ENCODE data around the gene ADAMTS17. TPM values are rescaled to one million over a fixed set of nuclear protein-coding genes. Genes with fewer than 3 reads are reported as not detected.
A peak's percentile ranks its signal among the peaks of the same experiment; 100 is the strongest.

ADAMTS17 gene
- total and polyA plus RNA-seq, 11 donors, result 0.30 to 2.4 (median 1.2) TPM

DNA sequence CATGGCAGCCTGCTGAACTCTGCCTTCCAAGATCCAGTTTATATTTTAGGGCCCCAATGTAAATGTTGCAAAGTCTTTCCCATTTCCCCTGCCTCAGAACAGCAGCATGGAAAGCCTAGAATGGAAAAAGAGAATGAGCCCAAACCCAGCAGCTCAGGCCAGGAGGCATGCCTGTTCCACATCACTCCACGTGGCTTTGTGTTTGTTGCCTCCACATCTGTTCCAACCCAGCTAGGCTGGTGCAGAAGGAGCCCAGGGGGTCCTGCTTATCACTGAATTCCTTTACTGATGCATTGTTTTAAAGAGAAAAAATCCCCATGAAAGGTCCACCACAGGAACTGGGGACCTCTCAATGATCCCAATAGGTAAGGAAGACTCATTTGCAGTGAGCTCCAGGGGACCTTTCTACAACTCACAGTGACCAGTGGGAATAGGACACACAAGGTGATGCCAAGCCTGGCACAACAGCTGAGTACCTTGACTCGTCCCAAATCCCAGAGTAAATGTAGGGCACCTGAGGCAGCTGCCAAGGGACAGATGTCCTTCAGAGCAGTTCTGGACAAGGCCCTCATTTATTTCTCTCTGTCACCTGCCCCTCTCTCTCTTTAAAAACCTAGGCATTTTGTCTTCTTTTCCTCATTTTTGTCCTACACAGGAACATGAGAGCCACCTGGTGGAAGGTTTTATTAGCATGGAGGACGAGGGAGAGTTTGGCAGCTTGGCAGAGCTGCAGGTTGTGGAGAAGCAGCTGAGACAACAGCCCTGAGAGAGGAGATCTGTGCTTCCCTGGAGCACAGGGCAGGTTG, 41.7 kb upstream of the ADAMTS17 start:
- Histone ChIP-seq H3K36me3 (no peaks in the 10 kb centered on the region), H3K27me3 (peaks cover 0 to 4% (median 0%) of the 10 kb centered on the region in 9 donors), H3K4me3 (no peak overlapping the region), H3K4me1 (no peaks in the 10 kb centered on the region), H3K9me3 (peaks cover 0 to 50% (median 19%) of the 10 kb centered on the region in 12 donors), H3K27ac (no peak overlapping the region)
- DNase-seq (no peak), ATAC-seq (no peak)
- intact Hi-C loops (cut with DNase I), result no loop called here
- TF ChIP-seq POLR2A (IDR thresholded peaks at IDR 0.05) (no peak), CTCF (IDR thresholded peaks at IDR 0.05) (peak in 11 of 12 donors; percentile 25 to 48 (median 31))
- 15 to 22% (median 18%) methylated on average over 3 of the region's 3 CpGs for WGBS, 4 donors

DNA sequence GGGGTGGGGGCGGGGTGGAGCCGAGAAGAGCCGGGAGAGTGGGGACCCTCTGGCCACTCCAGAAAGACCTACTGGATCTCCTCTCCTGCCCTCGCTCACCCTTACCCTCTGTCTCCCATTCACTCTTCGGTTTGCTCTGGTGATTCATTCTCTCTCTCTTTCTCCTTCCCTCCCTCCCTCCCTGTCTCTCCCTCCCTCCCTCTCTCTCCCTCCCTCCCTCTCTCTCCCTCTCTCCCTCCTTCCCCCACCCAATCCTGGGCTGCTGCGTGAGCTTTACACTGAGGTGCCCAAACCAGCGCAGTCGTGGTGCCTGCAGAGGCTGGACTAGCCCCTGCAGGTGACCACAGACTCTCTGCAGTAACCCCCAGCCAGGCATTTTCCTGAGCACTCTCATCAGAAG, 32.2 kb upstream of the ADAMTS17 start:
- TF ChIP-seq POLR2A (IDR thresholded peaks at IDR 0.05) (no peak), CTCF (IDR thresholded peaks at IDR 0.05) (no peak)
- H3K36me3 ChIP-seq, result no peaks in the 10 kb centered on the region
- DNase-seq, result no peak
- H3K4me3 ChIP-seq, result peak overlapping the region in 2 of 12 donors; percentile 46 to 51
- intact Hi-C loops (cut with DNase I), result no loop called here
- peaks cover 0 to 39% (median 21%) of the 10 kb centered on the region in 9 donors for H3K27me3 ChIP-seq
- H3K4me1 ChIP-seq, result peaks cover 0 to 9% (median 0%) of the 10 kb centered on the region in 12 donors
- no peak overlapping the region for H3K27ac ChIP-seq
- peaks cover 0 to 20% (median 0%) of the 10 kb centered on the region in 12 donors for H3K9me3 ChIP-seq
- 8 to 25% (median 21%) methylated on average over 5 to 8 of the region's 8 CpGs for WGBS, 4 donors
- ATAC-seq, result no peak

DNA sequence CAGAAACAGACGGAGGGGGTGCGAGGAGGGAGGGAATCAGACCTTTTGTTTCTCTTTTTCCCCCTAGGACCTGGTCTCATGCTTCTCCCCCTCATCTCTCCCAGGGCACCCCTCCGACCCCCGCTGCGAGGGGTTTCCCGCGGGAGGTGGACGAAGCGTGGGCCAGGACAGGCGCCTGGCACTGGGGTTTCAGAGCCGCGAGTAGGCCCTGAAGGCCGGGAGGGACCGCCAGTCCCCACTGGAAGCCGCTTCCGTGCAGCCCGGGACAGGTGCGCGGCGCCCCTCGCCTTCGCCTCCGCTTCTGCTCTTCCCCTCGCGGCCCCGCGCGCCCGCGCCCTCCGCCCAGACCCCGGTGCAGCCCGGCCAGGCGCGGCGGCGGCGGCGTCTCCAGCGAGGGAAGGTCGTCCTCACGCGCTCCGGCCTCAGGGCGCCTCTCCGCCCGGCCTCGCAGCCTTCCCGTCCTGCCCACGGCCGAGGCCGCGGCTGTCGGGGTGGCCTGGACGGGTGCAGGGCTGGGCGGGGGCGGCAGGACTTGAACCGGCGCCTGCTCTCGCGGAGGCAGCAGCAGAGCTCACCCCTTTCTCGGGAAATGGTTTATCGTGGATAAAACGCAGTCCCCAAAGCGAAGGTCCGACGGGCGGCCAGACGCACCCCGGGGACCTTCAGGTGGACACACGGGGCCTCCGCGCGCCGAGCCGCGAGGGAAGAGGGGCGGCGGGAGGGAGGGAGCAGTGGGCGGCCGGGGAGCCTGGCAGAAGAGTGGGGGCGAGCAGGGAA, 31.5 kb upstream of the ADAMTS17 start:
- DNase-seq (no peak), ATAC-seq (no peak)
- Histone ChIP-seq H3K27me3 (peaks cover 0 to 39% (median 21%) of the 10 kb centered on the region in 9 donors), H3K4me3 (peak overlapping the region in 9 of 12 donors; percentile 10 to 51 (median 22)), H3K4me1 (peaks cover 0 to 9% (median 0%) of the 10 kb centered on the region in 12 donors), H3K36me3 (no peaks in the 10 kb centered on the region), H3K9me3 (peaks cover 0 to 20% (median 0%) of the 10 kb centered on the region in 12 donors), H3K27ac (no peak overlapping the region)
- 1 to 10% (median 2%) methylated on average over 27 to 81 of the region's 82 CpGs for WGBS, 4 donors
- TF ChIP-seq POLR2A (IDR thresholded peaks at IDR 0.05) (no peak), CTCF (IDR thresholded peaks at IDR 0.05) (no peak)
- intact Hi-C loops (cut with DNase I), result no loop called here

DNA sequence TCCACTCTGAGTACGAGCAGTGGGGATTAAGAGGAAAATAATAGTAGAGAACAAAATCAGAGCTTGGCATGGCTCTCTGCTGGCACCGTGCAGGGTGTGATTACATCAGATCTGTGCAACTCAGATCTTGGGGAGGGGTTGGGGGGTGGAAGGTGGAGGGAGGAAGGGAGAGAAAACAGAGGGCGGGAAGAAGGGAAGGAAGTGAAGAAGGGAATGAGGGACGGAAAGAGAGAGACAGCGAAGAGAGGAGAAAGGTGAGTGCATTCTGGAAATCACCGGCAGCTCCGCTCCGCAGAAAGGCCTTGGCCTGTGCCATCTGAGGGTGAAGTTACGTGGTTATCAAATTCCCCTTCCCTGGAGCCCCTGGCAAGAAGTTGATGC, 31.0 kb upstream of the ADAMTS17 start:
- ATAC-seq, result no peak
- Histone ChIP-seq H3K27ac (no peak overlapping the region), H3K36me3 (no peaks in the 10 kb centered on the region), H3K27me3 (peaks cover 0 to 39% (median 21%) of the 10 kb centered on the region in 9 donors), H3K4me3 (peak overlapping the region in 9 of 12 donors; percentile 10 to 51 (median 22)), H3K9me3 (peaks cover 0 to 20% (median 0%) of the 10 kb centered on the region in 12 donors), H3K4me1 (peaks cover 0 to 9% (median 0%) of the 10 kb centered on the region in 12 donors)
- WGBS, 4 donors, result 19 to 23% (median 20%) methylated on average over 9 of the region's 9 CpGs
- TF ChIP-seq POLR2A (IDR thresholded peaks at IDR 0.05) (no peak), CTCF (IDR thresholded peaks at IDR 0.05) (no peak)
- intact Hi-C loops (cut with DNase I), result no loop called here
- DNase-seq, result no peak

Measured in heart left ventricle (tissue), 16 donors.